ENCODE measurements around the gene GCHFR.

- TF ChIP-seq CTCF (IDR thresholded peaks at IDR 0.05 in 2 of 3, conservative IDR thresholded peaks at IDR 0.05 in 1 of 3; ENCODE audit: control insufficient read depth in 2 of 3, extremely low read depth in 1 of 3, insufficient read depth in 1 of 3, low read depth in 3 of 3, low read length in 3 of 3), result no peak
- no peak for TF ChIP-seq REST (IDR thresholded peaks at IDR 0.05; ENCODE audit: low read depth, low read length)
- TF ChIP-seq GABPA (IDR thresholded peaks at IDR 0.05; ENCODE audit: low read depth), result no peak
- no peak for TF ChIP-seq NFIC (IDR thresholded peaks at IDR 0.05; ENCODE audit: low read depth, low read length)
- no peak for TF ChIP-seq POLR2AphosphoS5 (IDR thresholded peaks at IDR 0.05; ENCODE audit: low read length)
- no peak for TF ChIP-seq NR2C1 (IDR thresholded peaks at IDR 0.05)
- no peak for TF ChIP-seq EZH2 (IDR thresholded peaks at IDR 0.05; ENCODE audit: borderline replicate concordance, control insufficient read depth, low read depth, low read length)
- no peak for TF ChIP-seq IRF3 (IDR thresholded peaks at IDR 0.05)
- TF ChIP-seq SIN3A (IDR thresholded peaks at IDR 0.05; ENCODE audit: low read depth, low read length), result no peak
- no peak for TF ChIP-seq CREM (IDR thresholded peaks at IDR 0.05; ENCODE audit: low read depth)
- TF ChIP-seq PBX3 (IDR thresholded peaks at IDR 0.05; ENCODE audit: insufficient replicate concordance, low read depth, low read length), result no peak
These were observed 6.4 kb downstream of the GCHFR start for GRCh38 chr15:40770147-40770721.
